ENCODE measurements around the gene CDKN1B.

The CDKN1B gene

DNA sequence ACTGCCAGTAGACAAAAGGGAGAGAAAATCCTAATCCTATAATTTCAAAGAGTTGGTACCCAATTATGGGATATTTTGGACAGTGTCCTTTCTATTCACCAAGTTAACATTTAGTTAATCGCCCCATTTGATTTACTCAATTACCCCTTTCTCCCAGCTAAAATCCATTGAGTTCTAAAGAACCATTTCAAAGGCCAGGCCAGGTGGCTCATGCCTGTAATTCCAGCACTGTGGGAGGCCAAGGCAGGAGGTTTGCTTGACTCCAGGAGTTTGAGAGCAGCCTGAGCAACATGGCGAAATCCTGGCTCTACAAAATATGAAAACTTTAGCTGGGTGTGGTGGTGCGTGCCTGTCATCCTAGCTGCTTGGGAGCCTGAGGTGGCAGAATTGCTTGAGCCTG, 15.7 kb upstream of the CDKN1B start:
- no peak for DNase-seq (ENCODE audit: low read depth in 2 of 2)

DNA sequence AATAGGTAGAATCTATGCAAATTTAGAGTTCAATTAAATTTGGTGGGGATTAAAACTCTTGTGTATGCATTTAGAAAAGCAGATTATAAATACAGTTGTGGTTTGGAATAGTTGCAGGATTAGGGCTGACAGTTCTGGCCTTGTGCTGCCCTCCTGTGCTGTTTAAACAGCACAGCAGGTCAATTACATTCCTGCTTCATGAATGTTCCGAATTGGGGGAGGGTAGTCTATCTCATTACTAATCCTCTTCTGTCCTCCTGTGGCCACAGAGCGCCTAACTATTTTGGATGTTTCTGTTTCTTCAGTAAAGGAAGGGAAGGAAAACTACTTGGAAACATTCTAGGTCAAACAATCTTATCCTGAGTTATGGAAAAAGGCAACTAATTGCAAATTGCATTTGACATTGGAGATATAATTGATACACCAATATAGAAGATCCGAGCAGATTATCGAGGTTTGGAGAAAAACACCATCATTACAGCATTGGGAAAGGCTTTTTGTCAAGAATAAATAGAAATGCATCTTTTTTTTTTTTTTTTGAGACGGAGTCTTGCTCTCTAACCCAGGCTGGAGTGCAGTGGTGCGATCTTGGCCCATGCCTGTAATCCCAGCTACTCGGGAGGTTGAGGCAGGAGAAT, 12.5 kb upstream of the CDKN1B start:
- no peak for DNase-seq (ENCODE audit: low read depth in 2 of 2)

- DNase-seq (ENCODE audit: low read depth in 2 of 2) = no peak
Observed at GRCh38 chr12:12705838-12706520, 11.2 kb upstream of the CDKN1B start.

GRCh38 chr12:12713932-12714275, 3.3 kb upstream of the CDKN1B start:
- DNase-seq (ENCODE audit: low read depth in 2 of 2) = no peak

DNA sequence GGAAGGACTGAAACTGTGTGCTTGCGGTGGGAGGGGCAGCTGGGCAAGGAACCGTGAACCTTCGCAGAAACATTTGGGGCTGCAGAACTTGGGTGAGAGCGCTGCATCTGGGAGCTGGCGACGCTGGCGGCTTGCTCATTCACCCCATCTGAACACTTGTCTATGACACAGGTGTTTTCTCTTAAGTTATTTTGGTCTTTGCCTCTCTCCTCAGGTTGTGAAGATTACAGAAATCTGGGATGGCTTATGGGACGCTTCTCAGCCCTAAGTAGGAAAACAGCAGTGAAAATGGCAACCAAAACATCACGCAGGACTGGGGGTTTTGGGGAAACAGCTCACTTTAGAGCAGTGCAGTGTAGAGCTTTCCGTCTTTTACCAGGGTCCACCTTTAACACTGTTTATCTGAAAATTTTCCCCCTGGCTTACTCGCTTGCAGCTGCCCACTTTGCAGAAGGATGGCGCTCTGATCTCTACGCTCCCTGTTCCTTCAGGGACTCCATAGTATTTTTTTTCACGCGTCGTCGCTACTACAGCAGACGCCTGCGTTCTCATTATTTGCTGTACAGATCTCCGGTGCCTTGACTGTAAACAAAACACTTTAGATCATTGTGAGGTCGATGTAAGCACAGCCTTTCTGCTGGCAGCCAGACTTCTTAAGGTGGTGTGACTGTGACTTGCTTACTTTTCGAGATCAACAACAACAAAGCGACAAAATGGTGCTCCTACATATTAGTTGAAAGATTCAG, 2.7 kb upstream of the CDKN1B start:
- DNase-seq (ENCODE audit: low read depth in 2 of 2) = no peak

GRCh38 chr12:12715128-12715458, 2.1 kb upstream of the CDKN1B start:
- no peak for DNase-seq (ENCODE audit: low read depth in 2 of 2)

DNA sequence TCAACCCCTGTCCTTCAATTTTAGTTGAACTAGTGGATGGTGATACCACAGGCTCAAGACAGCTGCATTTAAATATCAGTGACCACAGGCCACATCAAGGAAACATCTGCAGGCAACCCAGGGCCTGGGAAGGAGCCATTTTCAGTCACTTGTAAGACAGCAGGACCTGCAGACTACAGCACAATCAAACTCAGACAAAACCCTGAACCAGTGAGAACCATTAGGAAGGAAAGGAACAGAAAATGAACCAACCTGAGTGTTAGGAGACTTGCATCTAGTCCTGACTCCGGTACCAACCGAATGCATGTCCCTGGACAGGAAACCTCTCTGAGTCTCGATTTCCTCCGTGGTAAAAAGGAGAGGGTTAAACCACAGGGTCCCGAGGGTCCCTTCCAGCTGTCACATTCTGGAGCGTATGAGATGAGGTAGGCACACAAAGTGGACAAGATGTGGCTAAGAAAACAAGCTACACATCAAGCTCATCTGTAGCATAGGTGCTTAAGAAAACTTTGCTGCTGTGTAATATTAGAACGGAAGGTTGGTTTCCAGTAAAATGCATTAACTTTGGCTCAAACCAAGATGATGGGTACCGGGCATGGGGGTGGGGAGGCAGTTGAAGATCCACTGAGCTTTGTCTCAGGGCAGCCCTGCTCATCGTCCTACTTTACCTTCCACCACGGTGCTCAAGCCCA, 1.6 kb upstream of the CDKN1B start:
- DNase-seq (ENCODE audit: low read depth in 2 of 2) = peak in 1 of 2 donors; percentile 42

DNA sequence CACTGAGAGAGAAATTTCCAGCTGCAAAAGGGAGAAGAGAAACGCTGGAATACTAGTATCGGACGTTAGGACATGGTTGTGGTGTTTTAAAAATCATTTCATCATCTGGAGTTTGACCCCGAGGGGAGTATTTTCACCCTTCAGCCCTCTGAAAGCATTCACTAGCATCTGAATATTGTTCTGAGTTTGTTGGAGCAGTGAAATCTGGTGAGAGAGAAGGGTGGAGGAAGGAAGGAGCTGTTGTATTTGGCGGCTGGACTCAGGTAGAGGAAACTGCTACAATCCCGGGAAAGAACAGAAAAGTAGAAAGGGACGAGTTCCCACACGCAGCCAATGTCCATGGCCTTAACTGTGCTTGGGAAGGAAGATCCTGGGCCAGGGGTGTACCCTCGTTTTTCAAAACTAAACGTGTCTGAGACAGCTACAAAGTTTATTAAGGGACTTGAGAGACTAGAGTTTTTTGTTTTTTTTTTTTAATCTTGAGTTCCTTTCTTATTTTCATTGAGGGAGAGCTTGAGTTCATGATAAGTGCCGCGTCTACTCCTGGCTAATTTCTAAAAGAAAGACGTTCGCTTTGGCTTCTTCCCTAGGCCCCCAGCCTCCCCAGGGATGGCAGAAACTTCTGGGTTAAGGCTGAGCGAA, 896 bp upstream of the CDKN1B start:
- no peak for DNase-seq (ENCODE audit: low read depth in 2 of 2)

DNA sequence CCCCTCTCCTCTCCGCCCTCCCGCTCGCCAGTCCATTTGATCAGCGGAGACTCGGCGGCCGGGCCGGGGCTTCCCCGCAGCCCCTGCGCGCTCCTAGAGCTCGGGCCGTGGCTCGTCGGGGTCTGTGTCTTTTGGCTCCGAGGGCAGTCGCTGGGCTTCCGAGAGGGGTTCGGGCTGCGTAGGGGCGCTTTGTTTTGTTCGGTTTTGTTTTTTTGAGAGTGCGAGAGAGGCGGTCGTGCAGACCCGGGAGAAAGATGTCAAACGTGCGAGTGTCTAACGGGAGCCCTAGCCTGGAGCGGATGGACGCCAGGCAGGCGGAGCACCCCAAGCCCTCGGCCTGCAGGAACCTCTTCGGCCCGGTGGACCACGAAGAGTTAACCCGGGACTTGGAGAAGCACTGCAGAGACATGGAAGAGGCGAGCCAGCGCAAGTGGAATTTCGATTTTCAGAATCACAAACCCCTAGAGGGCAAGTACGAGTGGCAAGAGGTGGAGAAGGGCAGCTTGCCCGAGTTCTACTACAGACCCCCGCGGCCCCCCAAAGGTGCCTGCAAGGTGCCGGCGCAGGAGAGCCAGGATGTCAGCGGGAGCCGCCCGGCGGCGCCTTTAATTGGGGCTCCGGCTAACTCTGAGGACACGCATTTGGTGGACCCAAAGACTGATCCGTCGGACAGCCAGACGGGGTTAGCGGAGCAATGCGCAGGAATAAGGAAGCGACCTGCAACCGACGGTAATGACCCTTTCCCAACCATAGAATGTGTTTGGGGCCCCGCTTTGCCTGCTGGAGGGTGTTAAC, 615 bp downstream of the CDKN1B start:
- no peak for DNase-seq (ENCODE audit: low read depth in 2 of 2)

DNA sequence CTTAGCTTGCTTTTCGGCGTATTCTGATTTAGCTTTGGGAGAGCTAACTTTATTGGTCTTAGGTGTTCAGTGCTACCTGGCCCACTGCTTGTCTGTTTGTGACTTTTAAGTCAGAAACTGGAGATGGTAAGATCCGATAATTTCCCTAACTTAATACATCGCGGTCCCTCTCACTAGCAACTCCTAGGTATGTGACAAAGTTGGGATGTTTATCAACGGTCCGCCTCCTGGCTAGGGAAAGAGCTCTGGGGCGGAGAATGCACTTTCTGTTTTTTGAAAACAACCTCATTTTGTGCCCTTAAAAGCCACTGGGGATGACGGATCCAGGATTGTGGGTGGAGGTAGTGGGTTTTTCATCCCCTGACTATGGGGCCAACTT, 1.2 kb downstream of the CDKN1B start:
- DNase-seq (ENCODE audit: low read depth in 2 of 2) = no peak

DNA sequence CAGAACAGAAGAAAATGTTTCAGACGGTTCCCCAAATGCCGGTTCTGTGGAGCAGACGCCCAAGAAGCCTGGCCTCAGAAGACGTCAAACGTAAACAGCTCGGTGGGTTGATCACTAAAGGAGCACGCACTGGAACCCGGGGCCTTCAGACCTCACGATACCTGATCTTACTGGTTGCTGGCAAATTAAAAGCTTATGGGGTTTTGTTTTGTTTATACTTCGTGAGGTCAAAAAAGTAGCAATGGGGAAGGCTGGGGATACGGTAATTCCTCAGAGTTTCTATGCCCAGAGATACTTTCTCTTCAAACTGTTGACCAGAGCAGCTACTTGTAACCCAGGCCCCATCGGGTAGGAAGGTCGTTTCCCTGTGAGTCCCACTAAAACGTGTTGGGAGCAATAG, 1.7 kb downstream of the CDKN1B start:
- no peak for DNase-seq (ENCODE audit: low read depth in 2 of 2)

- no peak for DNase-seq (ENCODE audit: low read depth in 2 of 2)
Observed at GRCh38 chr12:12719496-12719895, 2.3 kb downstream of the CDKN1B start.

- DNase-seq (ENCODE audit: low read depth in 2 of 2) = no peak
Observed at GRCh38 chr12:12720052-12720451, 2.9 kb downstream of the CDKN1B start.

- DNase-seq (ENCODE audit: low read depth in 2 of 2) = no peak
Observed at GRCh38 chr12:12720672-12721161, 3.5 kb downstream of the CDKN1B start.

- no peak for DNase-seq (ENCODE audit: low read depth in 2 of 2)
Observed at GRCh38 chr12:12721176-12721751, 4.1 kb downstream of the CDKN1B start.

- no peak for DNase-seq (ENCODE audit: low read depth in 2 of 2)
Observed at GRCh38 chr12:12721814-12722434, 4.8 kb downstream of the CDKN1B start.

GRCh38 chr12:12722435-12723148, 5.4 kb downstream of the CDKN1B start:
- DNase-seq (ENCODE audit: low read depth in 2 of 2) = no peak

GRCh38 chr12:12723149-12723680, 6.0 kb downstream of the CDKN1B start:
- no peak for DNase-seq (ENCODE audit: low read depth in 2 of 2)

- no peak for DNase-seq (ENCODE audit: low read depth in 2 of 2)
Observed at GRCh38 chr12:12723681-12724420, 6.7 kb downstream of the CDKN1B start.

All from stimulated activated CD8-positive, alpha-beta memory T cell treated with anti-CD3 and anti-CD28 coated beads, Interleukin-2, amount 100 ng/mL, for 48 hours (primary cell).